OCI-LY1 (cell line): ENCODE measurements around the gene DET1.

Source experiments
- H2AFZ ChIP-seq: fragments of 200-600 bp; sonication (generic), shearing (Covaris generic); 2 replicates; pipeline ENCODE4 v1.6.0; 2014; ENCODE audit warnings: antibody characterized with exemption, mild to moderate bottlenecking, low read length
- H3F3A ChIP-seq: fragments of 200-600 bp; sonication (generic), shearing (Covaris generic); 2 replicates; pipeline ENCODE4 v1.6.0; 2014; ENCODE audit warnings: mild to moderate bottlenecking, antibody characterized with exemption, low read length, moderate library complexity; ENCODE audit not compliant: insufficient read depth
- H3K27ac ChIP-seq: fragments of 200-600 bp; sonication (generic); 2 replicates; pipeline ENCODE4 v1.5.1; 2014; ENCODE audit warnings: low read length, mixed run types, mild to moderate bottlenecking, low read depth; ENCODE audit not compliant: poor library complexity, severe bottlenecking
- H3K27me3 ChIP-seq: fragments of 200-600 bp; sonication (generic); 2 replicates; pipeline ENCODE4 v1.6.0; 2014; ENCODE audit warnings: antibody characterized with exemption, mild to moderate bottlenecking, low read length, moderate library complexity; ENCODE audit not compliant: insufficient read depth
- H3K36me3 ChIP-seq: fragments of 200-600 bp; sonication (generic); 2 replicates; pipeline ENCODE4 v1.6.1; 2014; ENCODE audit warnings: mild to moderate bottlenecking, antibody characterized with exemption, low read length, moderate library complexity, mixed read lengths; ENCODE audit not compliant: insufficient read depth
- H3K4me1 ChIP-seq: fragments of 200-600 bp; sonication (generic); 2 replicates; pipeline ENCODE4 v1.5.1; 2014; ENCODE audit warnings: mild to moderate bottlenecking, low read length, moderate library complexity; ENCODE audit not compliant: insufficient read depth, severe bottlenecking
- H3K4me2 ChIP-seq: fragments of 200-600 bp; sonication (generic), shearing (Covaris generic); 2 replicates; pipeline ENCODE4 v1.6.1; 2014; ENCODE audit warnings: low read length
- H3K4me3 ChIP-seq: fragments of 200-600 bp; sonication (generic); 2 replicates; pipeline ENCODE4 v1.5.1; 2014; ENCODE audit warnings: low read length, low read depth, mild to moderate bottlenecking, mixed read lengths; ENCODE audit not compliant: poor library complexity, severe bottlenecking
- H3K79me2 ChIP-seq: fragments of 200-600 bp; shearing (Covaris generic); 2 replicates; pipeline ENCODE4 v1.6.1; 2016; ENCODE audit warnings: mixed run types, low read length, mixed read lengths; ENCODE audit not compliant: insufficient read depth
- H3K9ac ChIP-seq: fragments of 200-600 bp; sonication (generic), shearing (Covaris generic); 2 replicates; pipeline ENCODE4 v1.6.1; 2014; ENCODE audit warnings: mild to moderate bottlenecking, low read length, mixed read lengths
- H3K9me2 ChIP-seq: fragments of 200-600 bp; sonication (generic), shearing (Covaris generic); 2 replicates; pipeline ENCODE4 v1.6.1; 2014; ENCODE audit warnings: low read depth, mild to moderate bottlenecking, low read length, mixed read lengths
- H3K9me3 ChIP-seq: fragments of 200-600 bp; shearing (Covaris generic); 2 replicates; pipeline ENCODE4 v1.6.1; 2014; ENCODE audit warnings: low read length, mixed read lengths
- H4K20me1 ChIP-seq: fragments of 200-600 bp; sonication (generic), shearing (Covaris generic); 2 replicates; pipeline ENCODE4 v1.6.0; 2016; ENCODE audit warnings: mild to moderate bottlenecking, low read length; ENCODE audit not compliant: insufficient read depth
- EZH2 ChIP-seq: fragments of 200-600 bp; sonication (generic), shearing (Covaris generic); IDR thresholded peaks from 2 replicates; pipeline ENCODE4 v1.8.0; 2017; ENCODE audit warnings: borderline replicate concordance, mixed run types, mild to moderate bottlenecking, antibody characterized with exemption, low read length, moderate library complexity, mixed read lengths
- TF ChIP-seq, protein P1 (sequence below): fragments of 200-600 bp; sonication (generic), shearing (Covaris generic); IDR thresholded peaks from 2 replicates; pipeline ENCODE4 v1.5.1; 2017; ENCODE audit warnings: mild to moderate bottlenecking, antibody characterized with exemption, low read length, moderate library complexity, mixed read lengths

DET1 gene

DNA sequence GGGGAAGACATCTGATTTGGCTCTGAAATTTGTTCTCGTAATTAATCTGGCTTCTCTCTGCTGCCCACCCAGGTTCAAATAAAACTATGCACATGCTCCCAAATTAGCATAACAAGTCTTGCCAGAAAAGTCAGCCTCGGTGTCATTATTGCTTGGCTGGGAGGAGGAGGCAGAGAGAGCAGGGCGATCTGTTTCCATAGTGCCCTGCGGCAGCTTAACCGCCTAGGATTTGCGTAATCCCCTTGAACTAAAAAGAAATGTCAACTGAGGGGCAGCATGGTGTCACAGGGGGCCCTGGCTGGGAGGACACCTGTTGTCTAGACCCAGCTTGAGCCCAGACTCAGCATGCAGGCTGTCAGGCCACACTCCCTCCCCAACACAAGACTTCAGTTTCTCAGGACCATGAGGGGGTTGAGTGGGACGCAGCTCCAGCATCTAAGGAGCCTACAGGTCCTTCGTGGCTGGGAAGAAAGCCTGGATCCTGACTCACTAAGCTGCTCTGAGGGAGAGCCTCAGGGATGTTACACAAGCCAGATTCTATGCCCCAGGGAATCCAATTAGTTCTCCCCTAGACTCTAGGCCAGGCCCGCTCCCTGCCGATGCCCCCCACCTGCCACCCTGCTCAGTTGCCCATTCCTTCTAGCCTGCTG is 61.7 kb downstream of the DET1 start:
- Histone ChIP-seq H2AFZ (no peak overlapping the region), H3K27me3 (no peaks in the 10 kb centered on the region), H3K4me1 (no peaks in the 10 kb centered on the region), H3K9me3 (no peaks in the 10 kb centered on the region), H3K27ac (no peak overlapping the region), H4K20me1 (no peaks in the 10 kb centered on the region), H3K4me3 (no peak overlapping the region), H3K9ac (no peak overlapping the region), H3K36me3 (no peaks in the 10 kb centered on the region), H3K9me2 (no peaks in the 10 kb centered on the region), H3K4me2 (no peak overlapping the region), H3F3A (no peaks in the 10 kb centered on the region), H3K79me2 (no peaks in the 10 kb centered on the region)
- TF ChIP-seq, protein P1, sequence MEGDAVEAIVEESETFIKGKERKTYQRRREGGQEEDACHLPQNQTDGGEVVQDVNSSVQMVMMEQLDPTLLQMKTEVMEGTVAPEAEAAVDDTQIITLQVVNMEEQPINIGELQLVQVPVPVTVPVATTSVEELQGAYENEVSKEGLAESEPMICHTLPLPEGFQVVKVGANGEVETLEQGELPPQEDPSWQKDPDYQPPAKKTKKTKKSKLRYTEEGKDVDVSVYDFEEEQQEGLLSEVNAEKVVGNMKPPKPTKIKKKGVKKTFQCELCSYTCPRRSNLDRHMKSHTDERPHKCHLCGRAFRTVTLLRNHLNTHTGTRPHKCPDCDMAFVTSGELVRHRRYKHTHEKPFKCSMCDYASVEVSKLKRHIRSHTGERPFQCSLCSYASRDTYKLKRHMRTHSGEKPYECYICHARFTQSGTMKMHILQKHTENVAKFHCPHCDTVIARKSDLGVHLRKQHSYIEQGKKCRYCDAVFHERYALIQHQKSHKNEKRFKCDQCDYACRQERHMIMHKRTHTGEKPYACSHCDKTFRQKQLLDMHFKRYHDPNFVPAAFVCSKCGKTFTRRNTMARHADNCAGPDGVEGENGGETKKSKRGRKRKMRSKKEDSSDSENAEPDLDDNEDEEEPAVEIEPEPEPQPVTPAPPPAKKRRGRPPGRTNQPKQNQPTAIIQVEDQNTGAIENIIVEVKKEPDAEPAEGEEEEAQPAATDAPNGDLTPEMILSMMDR: no peak
- TF ChIP-seq EZH2: no peak

DNA sequence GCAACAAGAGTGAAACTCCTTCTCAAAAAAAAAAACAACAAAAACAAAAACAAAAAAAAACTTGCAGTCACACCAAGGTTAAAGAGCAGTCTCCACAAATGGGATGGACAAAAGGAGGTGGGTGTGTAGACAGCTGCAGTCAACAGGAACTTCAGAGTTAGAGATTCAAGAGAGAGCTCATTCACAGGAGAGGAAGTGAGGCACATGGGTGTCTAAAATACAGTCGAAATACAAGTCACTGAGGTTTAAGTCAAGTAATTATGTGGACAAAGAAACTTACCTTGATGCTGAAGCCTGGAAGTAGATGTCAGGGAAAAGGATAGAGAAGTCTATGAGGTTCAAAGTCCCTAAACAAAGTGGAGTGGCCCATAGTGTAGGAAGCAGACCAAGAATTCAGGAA is 64.2 kb downstream of the DET1 start:
- no peaks in the 10 kb centered on the region for H3K27me3 ChIP-seq
- no peak overlapping the region for H3K4me3 ChIP-seq
- H3K79me2 ChIP-seq: no peaks in the 10 kb centered on the region
- H2AFZ ChIP-seq: no peak overlapping the region
- no peaks in the 10 kb centered on the region for H3K4me1 ChIP-seq
- H3K36me3 ChIP-seq: peaks cover 14% of the 10 kb centered on the region
- no peak overlapping the region for H3K4me2 ChIP-seq
- TF ChIP-seq, protein P1: no peak
- no peak for TF ChIP-seq EZH2
- H4K20me1 ChIP-seq: no peaks in the 10 kb centered on the region
- H3K9me2 ChIP-seq: no peaks in the 10 kb centered on the region
- H3K27ac ChIP-seq: no peak overlapping the region
- H3K9ac ChIP-seq: no peak overlapping the region
- H3K9me3 ChIP-seq: no peaks in the 10 kb centered on the region
- H3F3A ChIP-seq: no peaks in the 10 kb centered on the region

DNA sequence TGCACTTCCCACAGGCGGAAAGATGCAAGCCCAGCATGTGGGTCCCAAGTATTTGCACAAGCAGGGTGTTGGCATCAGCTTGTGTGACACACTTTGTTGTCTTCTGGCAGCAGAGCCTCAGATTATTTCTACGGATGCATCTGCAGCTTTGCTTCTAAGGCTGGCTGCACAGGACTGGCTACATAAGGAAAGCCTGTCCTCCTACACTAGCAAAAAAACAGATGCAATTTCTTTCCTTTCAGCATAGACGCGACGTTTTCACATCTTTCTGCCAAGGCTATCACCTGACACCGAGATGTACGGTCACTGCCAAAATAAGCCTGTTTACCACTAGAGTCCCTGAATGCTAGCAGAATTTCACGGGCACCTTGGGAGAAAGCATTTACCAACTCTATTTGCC is 65.5 kb downstream of the DET1 start:
- Histone ChIP-seq H3K4me2 (no peak overlapping the region), H3F3A (no peaks in the 10 kb centered on the region), H3K9me2 (no peaks in the 10 kb centered on the region), H4K20me1 (no peaks in the 10 kb centered on the region), H2AFZ (no peak overlapping the region), H3K27me3 (no peaks in the 10 kb centered on the region), H3K4me1 (no peaks in the 10 kb centered on the region), H3K4me3 (no peak overlapping the region), H3K36me3 (peaks cover 23% of the 10 kb centered on the region), H3K9me3 (no peaks in the 10 kb centered on the region), H3K9ac (no peak overlapping the region), H3K27ac (no peak overlapping the region), H3K79me2 (no peaks in the 10 kb centered on the region)
- no peak for TF ChIP-seq EZH2
- TF ChIP-seq, protein P1: no peak
